K562 (cell line): ENCODE data around the gene H2BK1. TPM values are rescaled to one million over a fixed set of nuclear protein-coding genes. Genes with fewer than 3 reads are reported as not detected.

Source experiments
- AFF1 ChIP-seq, 2 experiments: fragments of 450-650 bp; IDR thresholded peaks; 2 replicates each; pipeline ENCODE4 v1.6.1; 2018; ENCODE audit warnings: mild to moderate bottlenecking in 2 of 2, low read depth in 1 of 2; ENCODE audit not compliant: partially characterized antibody in 2 of 2
- CUX1 ChIP-seq: fragments of 200-800 bp; sonication (Bioruptor generic); IDR thresholded peaks from 2 replicates; pipeline ENCODE4 v1.6.1; 2016; ENCODE audit warnings: missing genetic modification characterization, missing compliant biosample characterization
- ERF ChIP-seq: fragments of 450-650 bp; formaldehyde crosslinking; IDR thresholded peaks from 2 replicates; pipeline ENCODE4 v1.4.0; 2020; ENCODE audit warnings: mild to moderate bottlenecking, mixed read lengths
- MXD1 ChIP-seq: fragments of 250-450 bp; sonication (Bioruptor Pico); IDR thresholded peaks from 2 replicates; pipeline ENCODE4 v1.8.0; 2021; ENCODE audit warnings: borderline replicate concordance, mild to moderate bottlenecking, moderate library complexity; ENCODE audit not compliant: poor library complexity, severe bottlenecking
- OTX1 ChIP-seq: fragments of 450-650 bp; formaldehyde crosslinking; IDR thresholded peaks from 2 replicates; pipeline ENCODE4 v1.4.0; 2022; ENCODE audit warnings: mild to moderate bottlenecking
- RUNX1 ChIP-seq: sonication (generic); IDR thresholded peaks from 2 replicates; pipeline ENCODE4 v1.6.1; 2016; ENCODE audit warnings: antibody characterized with exemption, low read depth
- SP2 ChIP-seq: IDR thresholded peaks from 2 replicates; pipeline ENCODE4 v1.6.1; 2011; ENCODE audit warnings: mild to moderate bottlenecking, low read depth, low read length, moderate library complexity; ENCODE audit not compliant: poor library complexity, severe bottlenecking; ENCODE audit errors: extremely low read depth
- TBL1XR1 ChIP-seq, 2 experiments: IDR thresholded peaks; 2 replicates each; pipeline ENCODE4 v1.6.1; 2012; ENCODE audit warnings: improper control_type of control experiment in 2 of 2, low read length in 2 of 2, mild to moderate bottlenecking in 1 of 2
- ZBTB11 ChIP-seq, 3 experiments: fragments of 200-800 bp in 1 of 3; fragments of 250-450 bp in 1 of 3; fragments of 450-650 bp in 1 of 3; sonication (Bioruptor Pico) in 1 of 3; sonication (Bioruptor generic) in 1 of 3; formaldehyde crosslinking in 1 of 3; IDR thresholded peaks; 2 replicates each; pipeline versions ENCODE4 v1.6.1 to v1.8.0; 2016 to 2022; ENCODE audit warnings: mild to moderate bottlenecking in 2 of 3, missing genetic modification characterization in 2 of 3, missing compliant biosample characterization in 1 of 3, moderate library complexity in 1 of 3
- ZNF175 ChIP-seq: fragments of 200-800 bp; sonication (Bioruptor generic); IDR thresholded peaks from 2 replicates; pipeline ENCODE4 v1.6.1; 2016; ENCODE audit warnings: low read depth, mild to moderate bottlenecking, missing genetic modification characterization, missing compliant biosample characterization
- ZNF699 ChIP-seq: fragments of 250-450 bp; sonication (Bioruptor Pico); IDR thresholded peaks from 2 replicates; pipeline ENCODE4 v1.8.0; 2021; ENCODE audit warnings: mild to moderate bottlenecking, moderate library complexity; ENCODE audit not compliant: insufficient replicate concordance
- polyA plus RNA-seq, 8 experiments: library from polyadenylated mRNA; depleted of rRNA in 4 of 8; stranded (reverse) in 5 of 8; unstranded in 3 of 8; fragments of >200 nt; fragmentation: Nextera tagmentation in 2 of 8; fragmentation: Illumina TruSeq in 1 of 8; extraction: Ambion mirVana in 2 of 8; extraction: Trizol in 1 of 8; gene quantifications; 2 replicates each; pipeline versions ENCODE4 v1.2.1 to v1.2.3, GENCODE V29; 2011 to 2014; ENCODE audit warnings: inconsistent platforms in 1 of 8, missing spikeins in 1 of 8
- total RNA-seq, 7 experiments: library from RNA; depleted of rRNA in 6 of 7; stranded (reverse); fragments of >200 nt in 6 of 7; fragmentation: Illumina TruSeq in 2 of 7; extraction: Trizol in 2 of 7; gene quantifications; 2 replicates each; pipeline versions ENCODE4 v1.2.1 to v1.2.3, GENCODE V29; 2011 to 2021; ENCODE audit warnings: low replicate concordance in 1 of 7

The H2BK1 gene
- total and polyA plus RNA-seq, 9 of the 15 experiments (the other 6 are each of a cell fraction or from before 2014, with no cell fraction given) = not detected

- no peak for TF ChIP-seq MXD1 (CRISPR knock-in tag)
- TF ChIP-seq ZNF699 = no peak
- TF ChIP-seq RUNX1 = no peak
- TF ChIP-seq TBL1XR1 (IDR thresholded peaks at IDR 0.05; ENCODE audit: low read length in 2 of 2) = no peak
- peak; percentile 62; the same call in 1 of the 2 replicates for TF ChIP-seq OTX1
- TF ChIP-seq ZBTB11 (CRISPR knock-in tag; IDR thresholded peaks at IDR 0.05) = no peak
- no peak for TF ChIP-seq SP2
- TF ChIP-seq ZNF175 (CRISPR knock-in tag) = no peak
- TF ChIP-seq CUX1 (CRISPR knock-in tag) = no peak
- no peak for TF ChIP-seq ERF (CRISPR knock-in tag)
- no peak for TF ChIP-seq AFF1 (IDR thresholded peaks at IDR 0.05; ENCODE audit: low read depth in 1 of 2, partially characterized antibody in 2 of 2)
Measured at GRCh38 chr7:151168003-151168786, 42.1 kb downstream of the H2BK1 start (continued).
